Measurements from ENCODE around the gene TMEM168. TPM values are rescaled to one million over a fixed set of nuclear protein-coding genes. Genes with fewer than 3 reads are reported as not detected.

The TMEM168 gene
- total and polyA plus RNA-seq, 12 donors = 5.1 to 32.0 (median 20.7) TPM

DNA sequence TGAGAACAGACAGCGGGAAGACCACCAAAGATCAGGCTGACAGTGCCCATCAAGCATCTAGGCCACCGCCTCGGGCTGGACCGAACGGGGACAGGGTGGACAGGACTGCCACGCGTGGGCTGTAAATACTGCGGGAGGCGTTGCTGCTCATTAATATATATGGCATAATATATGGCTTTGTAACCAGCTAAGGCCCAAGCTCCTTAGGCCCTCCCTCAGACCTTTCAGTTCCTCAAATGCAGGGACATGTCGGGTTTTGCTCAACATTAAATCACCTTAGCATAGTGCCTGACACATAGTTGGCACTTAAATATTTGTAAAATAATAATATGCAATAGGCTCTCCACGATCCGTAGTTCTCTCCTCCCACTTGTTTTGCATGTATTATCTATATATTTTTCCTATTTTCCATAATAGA is 402 bp upstream of the TMEM168 start:
- TF ChIP-seq, protein P1, sequence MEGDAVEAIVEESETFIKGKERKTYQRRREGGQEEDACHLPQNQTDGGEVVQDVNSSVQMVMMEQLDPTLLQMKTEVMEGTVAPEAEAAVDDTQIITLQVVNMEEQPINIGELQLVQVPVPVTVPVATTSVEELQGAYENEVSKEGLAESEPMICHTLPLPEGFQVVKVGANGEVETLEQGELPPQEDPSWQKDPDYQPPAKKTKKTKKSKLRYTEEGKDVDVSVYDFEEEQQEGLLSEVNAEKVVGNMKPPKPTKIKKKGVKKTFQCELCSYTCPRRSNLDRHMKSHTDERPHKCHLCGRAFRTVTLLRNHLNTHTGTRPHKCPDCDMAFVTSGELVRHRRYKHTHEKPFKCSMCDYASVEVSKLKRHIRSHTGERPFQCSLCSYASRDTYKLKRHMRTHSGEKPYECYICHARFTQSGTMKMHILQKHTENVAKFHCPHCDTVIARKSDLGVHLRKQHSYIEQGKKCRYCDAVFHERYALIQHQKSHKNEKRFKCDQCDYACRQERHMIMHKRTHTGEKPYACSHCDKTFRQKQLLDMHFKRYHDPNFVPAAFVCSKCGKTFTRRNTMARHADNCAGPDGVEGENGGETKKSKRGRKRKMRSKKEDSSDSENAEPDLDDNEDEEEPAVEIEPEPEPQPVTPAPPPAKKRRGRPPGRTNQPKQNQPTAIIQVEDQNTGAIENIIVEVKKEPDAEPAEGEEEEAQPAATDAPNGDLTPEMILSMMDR (IDR thresholded peaks at IDR 0.05) = no peak
- no peak for TF ChIP-seq POLR2A (IDR thresholded peaks at IDR 0.05)
- WGBS, 4 donors = 14 to 33% (median 18%) methylated on average over 10 to 12 of the region's 12 CpGs
- no peaks in the 10 kb centered on the region for H3K9me3 ChIP-seq (replicated peaks in 1 of 3)
- no peaks in the 10 kb centered on the region for H3K27me3 ChIP-seq
- DNase-seq = no peak
- peak overlapping the region in 4 of 5 donors; percentile 74 to 93 (median 86) for H3K27ac ChIP-seq
- no peaks in the 10 kb centered on the region for H3K36me3 ChIP-seq (replicated peaks in 1 of 2)
- peak overlapping the region in 3 of 4 donors; percentile 57 to 92 (median 78) for H3K4me3 ChIP-seq
- intact Hi-C loops (cut with DNase I) = no loop called here
- H3K4me1 ChIP-seq (replicated peaks in 1 of 2) = peaks cover 8 to 16% of the 10 kb centered on the region in 2 donors

DNA sequence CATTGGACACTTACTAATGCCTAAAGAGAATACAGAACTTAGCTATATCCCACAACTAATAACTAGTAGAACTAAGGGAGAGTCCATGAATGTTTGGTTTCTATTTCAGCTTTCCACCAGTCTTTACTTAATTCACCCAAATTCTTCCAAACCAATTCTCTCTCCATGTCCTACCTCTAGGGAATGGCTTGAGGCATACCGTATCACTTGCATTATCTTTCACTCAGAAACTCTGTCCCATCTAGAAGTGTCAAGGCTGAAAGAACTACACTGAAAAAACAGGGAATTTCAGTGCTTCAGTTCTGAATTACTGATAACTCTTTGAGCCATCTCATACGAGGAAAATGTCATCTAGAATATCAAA is 758 bp downstream of the TMEM168 start:
- peaks cover 8 to 16% of the 10 kb centered on the region in 2 donors for H3K4me1 ChIP-seq (replicated peaks in 1 of 2)
- intact Hi-C loops (cut with DNase I) = no loop called here
- no peaks in the 10 kb centered on the region for H3K36me3 ChIP-seq (replicated peaks in 1 of 2)
- WGBS, 4 donors = 0 to 4% (median 1%) methylated on average over 2 of the region's 2 CpGs
- no peaks in the 10 kb centered on the region for H3K9me3 ChIP-seq (replicated peaks in 1 of 3)
- TF ChIP-seq, protein P1 (IDR thresholded peaks at IDR 0.05) = no peak
- TF ChIP-seq POLR2A (IDR thresholded peaks at IDR 0.05) = no peak
- DNase-seq = no peak
- peak overlapping the region in 4 of 5 donors; percentile 74 to 93 (median 86) for H3K27ac ChIP-seq
- H3K27me3 ChIP-seq = no peaks in the 10 kb centered on the region
- H3K4me3 ChIP-seq = peak overlapping the region; percentile 57 to 94 (median 85)

DNA sequence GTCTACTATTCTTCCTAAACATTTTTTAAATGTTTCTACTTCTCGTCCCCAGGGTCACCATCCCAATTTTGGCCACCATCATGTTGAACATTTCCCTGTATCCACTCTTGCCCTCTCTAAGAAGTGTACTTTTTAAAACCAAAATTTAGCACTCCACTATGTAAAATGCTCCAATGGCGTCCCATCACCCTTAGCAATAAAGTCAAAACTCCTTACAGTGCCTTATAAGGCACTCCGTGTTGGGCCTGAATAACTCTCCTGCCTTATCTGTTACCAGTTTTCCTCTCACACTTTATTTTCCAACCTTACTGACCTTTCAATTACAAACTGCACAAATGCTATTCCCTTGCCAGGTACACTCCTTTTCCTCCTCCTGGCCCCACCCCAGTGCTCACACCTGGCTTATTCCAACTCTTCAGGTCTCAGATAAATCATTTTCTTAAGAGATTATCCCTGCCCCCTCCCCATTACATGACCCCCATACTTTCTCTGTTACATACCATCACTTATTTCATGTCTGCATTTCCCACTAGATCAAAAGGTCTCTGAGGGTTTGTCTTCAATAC is 1.3 kb downstream of the TMEM168 start:
- Histone ChIP-seq H3K36me3 (replicated peaks in 1 of 2) (no peaks in the 10 kb centered on the region), H3K4me3 (peak overlapping the region in 2 of 4 donors; percentile 78 to 92), H3K4me1 (replicated peaks in 1 of 2) (peaks cover 8 to 16% of the 10 kb centered on the region in 2 donors), H3K27me3 (no peaks in the 10 kb centered on the region), H3K9me3 (replicated peaks in 1 of 3) (no peaks in the 10 kb centered on the region), H3K27ac (no peak overlapping the region)
- intact Hi-C loops (cut with DNase I) = no loop called here
- DNase-seq = no peak
- WGBS, 4 donors = 82 to 91% (median 86%) methylated on average over 3 of the region's 3 CpGs
- no peak for TF ChIP-seq POLR2A (IDR thresholded peaks at IDR 0.05)
- TF ChIP-seq, protein P1 (IDR thresholded peaks at IDR 0.05) = no peak

DNA sequence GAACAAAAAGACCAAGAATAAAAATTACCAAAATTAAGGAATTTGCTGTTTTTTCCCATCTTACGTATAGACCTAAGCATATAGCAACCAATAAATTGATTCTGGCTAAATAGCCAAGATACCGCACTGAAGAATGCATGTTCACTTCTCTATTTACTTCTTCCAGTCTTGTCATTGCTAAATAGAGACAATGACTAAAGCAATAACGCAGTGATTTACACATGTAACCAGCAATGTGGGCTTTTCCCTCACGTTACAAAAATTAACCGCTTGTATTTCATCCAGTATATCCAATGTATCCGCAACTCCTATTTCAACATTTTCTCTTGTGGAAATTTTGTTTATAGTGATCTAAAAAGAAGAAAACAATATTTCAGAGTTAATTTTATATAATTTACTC is 5.6 kb downstream of the TMEM168 start:
- no peak overlapping the region for H3K4me3 ChIP-seq
- no peaks in the 10 kb centered on the region for H3K9me3 ChIP-seq (replicated peaks in 1 of 3)
- H3K4me1 ChIP-seq (replicated peaks in 1 of 2) = peaks cover 8 to 16% of the 10 kb centered on the region in 2 donors
- no peak overlapping the region for H3K27ac ChIP-seq
- intact Hi-C loops (cut with DNase I) = no loop called here
- 94 to 97% (median 96%) methylated on average over 6 of the region's 6 CpGs for WGBS, 4 donors
- TF ChIP-seq, protein P1 (IDR thresholded peaks at IDR 0.05) = no peak
- TF ChIP-seq POLR2A (IDR thresholded peaks at IDR 0.05) = no peak
- H3K27me3 ChIP-seq = no peaks in the 10 kb centered on the region
- no peaks in the 10 kb centered on the region for H3K36me3 ChIP-seq (replicated peaks in 1 of 2)
- no peak for DNase-seq
